K562 (cell line): Measurements from ENCODE around the gene KIAA2012. TPM values are rescaled to one million over a fixed set of nuclear protein-coding genes. Genes with fewer than 3 reads are reported as not detected.

Experiments
- ATAC-seq: fragments of 200-7000 bp; cut with Tn5 transposase; 3 replicates; pipeline ENCODE4 v1.9.1; 2020; ENCODE audit warnings: moderate library complexity
- BruUV-seq: library from RNA; stranded (reverse); fragments of 400-500 nt; replicated peaks from 2 replicates; lab custom pipeline; 2021; lab: Mats Ljungman, UMichigan
- CTCF ChIA-PET: fragments of 300-600 bp; formaldehyde crosslinking; extraction: SDS; loops from one replicate; lab custom pipeline; 2021; ENCODE audit warnings: low intra/inter-chr PET ratio; lab: Yijun Ruan, JAX
- POLR2A ChIA-PET: fragments of 300-600, 350-650 bp; sonication (Branson Sonifier 250); formaldehyde crosslinking; extraction: SDS; loops from one replicate; lab custom pipeline; 2021; ENCODE audit warnings: antibody characterized with exemption, inconsistent platforms; lab: Yijun Ruan, JAX
- DNase-seq, 4 experiments: peaks; one replicate each; pipeline versions ENCODE4 v3.0.0 to v3.0.0-alpha.2; 2011 to 2018; ENCODE audit warnings: low spot score in 3 of 4, mixed read lengths in 3 of 4; ENCODE audit errors: extremely low read depth in 1 of 4
- FAIRE-seq: peaks from 2 replicates; lab custom pipeline; 2011; peaks lifted over from hg19 to GRCh38; lab: Jason Lieb, UNC
- H2AFZ ChIP-seq: 2 replicates; pipeline ENCODE4 v1.6.0; 2011; ENCODE audit warnings: low read depth, low read length, control low read depth, inconsistent platforms
- H3K27ac ChIP-seq: fragments of 200-600 bp; 3 replicates; pipeline ENCODE4 v1.8.0; 2011; ENCODE audit warnings: low read depth, mild to moderate bottlenecking, control low read depth, inconsistent platforms, low read length, moderate library complexity, mixed read lengths; ENCODE audit errors: extremely low read depth
- H3K27me3 ChIP-seq, 2 experiments: fragments of 300-600 bp in 1 of 2; 2 replicates in 1 of 2; 3 replicates in 1 of 2; pipeline versions ENCODE4 v1.6.0 to v1.8.0; 2011; ENCODE audit warnings: inconsistent platforms in 2 of 2, low read length in 2 of 2, mild to moderate bottlenecking in 1 of 2, mixed read lengths in 1 of 2, moderate library complexity in 1 of 2; ENCODE audit not compliant: control insufficient read depth in 2 of 2, insufficient read depth in 2 of 2
- H3K36me3 ChIP-seq: fragments of 300-600 bp; 3 replicates; pipeline ENCODE4 v1.8.0; 2011; ENCODE audit warnings: mild to moderate bottlenecking, low read length, inconsistent platforms; ENCODE audit not compliant: control insufficient read depth, insufficient read depth
- H3K4me1 ChIP-seq, 2 experiments: fragments of 200-600 bp in 1 of 2; replicated peaks in 1 of 2; 2 replicates in 1 of 2; 3 replicates in 1 of 2; pipeline versions ENCODE4 v1.5.1 to v1.8.0; 2011; ENCODE audit warnings: inconsistent platforms in 2 of 2, low read length in 2 of 2, mild to moderate bottlenecking in 1 of 2, mixed read lengths in 1 of 2, moderate library complexity in 1 of 2; ENCODE audit not compliant: control insufficient read depth in 2 of 2, insufficient read depth in 2 of 2
- H3K4me2 ChIP-seq: 2 replicates; pipeline ENCODE4 v1.6.1; 2011; ENCODE audit warnings: low read length, control low read depth, inconsistent platforms, mixed read lengths; ENCODE audit not compliant: insufficient read depth
- H3K4me3 ChIP-seq: fragments of 200-600 bp; sonication (generic), shearing (Covaris generic); 2 replicates; pipeline ENCODE4 v1.5.1; 2016; ENCODE audit warnings: control low read depth, inconsistent platforms
- H3K79me2 ChIP-seq: fragments of 200-600 bp; 3 replicates; pipeline ENCODE4 v1.8.0; 2011; ENCODE audit warnings: low read length, inconsistent platforms; ENCODE audit not compliant: control insufficient read depth, insufficient read depth
- H3K9ac ChIP-seq, 2 experiments: 2 replicates each; pipeline versions ENCODE4 v1.6.0 to v1.6.1; 2011; ENCODE audit warnings: low read depth in 2 of 2, low read length in 2 of 2, control low read depth in 1 of 2, inconsistent platforms in 1 of 2, mild to moderate bottlenecking in 1 of 2, mixed read lengths in 1 of 2; ENCODE audit not compliant: insufficient read depth in 1 of 2
- H3K9me1 ChIP-seq: one replicate; pipeline ENCODE4 v1.6.0; 2011; ENCODE audit warnings: inconsistent platforms, mild to moderate bottlenecking, low read length, moderate library complexity; ENCODE audit not compliant: control insufficient read depth, insufficient read depth
- H3K9me3 ChIP-seq: replicated peaks from 2 replicates; pipeline ENCODE4 v1.5.1; 2011; ENCODE audit warnings: low read depth, low read length, inconsistent platforms; ENCODE audit not compliant: control insufficient read depth, insufficient read depth
- H4K20me1 ChIP-seq: replicated peaks from 2 replicates; pipeline ENCODE4 v1.6.1; 2011; ENCODE audit warnings: low read length, inconsistent platforms, mixed read lengths; ENCODE audit not compliant: control insufficient read depth, insufficient read depth
- HINFP ChIP-seq: fragments of 450-650 bp; conservative IDR thresholded peaks from 2 replicates; pipeline ENCODE4 v1.6.1; 2016; ENCODE audit warnings: missing genetic modification characterization, low read depth, mild to moderate bottlenecking, control low read depth, missing compliant biosample characterization
- RBFOX2 ChIP-seq: fragments of 200-400 bp; formaldehyde crosslinking; IDR thresholded peaks from 2 replicates; pipeline ENCODE4 v1.6.1; 2017; ENCODE audit warnings: low read depth, mild to moderate bottlenecking, low read length, moderate library complexity
- RBM25 ChIP-seq: fragments of 200-400 bp; formaldehyde crosslinking; IDR thresholded peaks from 2 replicates; pipeline ENCODE4 v1.6.1; 2018; ENCODE audit warnings: low read length, low read depth, moderate library complexity; ENCODE audit not compliant: severe bottlenecking
- RBM39 ChIP-seq: fragments of 200-400 bp; formaldehyde crosslinking; optimal IDR thresholded peaks from 2 replicates; pipeline ENCODE3; 2018; ENCODE audit warnings: low read depth, low read length
- ZBED1 ChIP-seq: IDR thresholded peaks from 2 replicates; pipeline ENCODE4 v1.6.1; 2014
- ZBTB12 ChIP-seq: fragments of 250-450 bp; sonication (Bioruptor Pico); IDR thresholded peaks from 2 replicates; pipeline ENCODE4 v1.4.0; 2020
- ZBTB2 ChIP-seq: fragments of 450-650 bp; IDR thresholded peaks from 2 replicates; pipeline ENCODE4 v1.6.1; 2016; ENCODE audit warnings: antibody characterized with exemption
- WGBS: fragments of 100-300 bp; shearing (Covaris generic); methylation state at CpG from one replicate; pipeline ENCODE4 v1.1.6; 2016; ENCODE audit warnings: low coverage, mixed read lengths; ENCODE audit not compliant: insufficient coverage; ENCODE audit errors: missing lambda C conversion rate; 5-methylcytosine and 5-hydroxymethylcytosine counted together
- in situ Hi-C: fragments of 300-500 bp; cut with MboI; formaldehyde crosslinking; loops from 4 replicates; pipeline ENCODE4 v1.15.0; 2018; ENCODE audit warnings: inconsistent platforms, mixed read lengths
- intact Hi-C: fragments of 100-400 bp; cut with micrococcal nuclease; formaldehyde crosslinking; loops from 2 replicates; pipeline ENCODE4 v1.14.2; 2022
- polyA plus RNA-seq, 8 experiments: library from polyadenylated mRNA; depleted of rRNA in 4 of 8; stranded (reverse) in 5 of 8; unstranded in 3 of 8; fragments of >200 nt; fragmentation: Nextera tagmentation in 2 of 8; fragmentation: Illumina TruSeq in 1 of 8; extraction: Ambion mirVana in 2 of 8; extraction: Trizol in 1 of 8; gene quantifications; 2 replicates each; pipeline versions ENCODE4 v1.2.1 to v1.2.3, GENCODE V29; 2011 to 2014; ENCODE audit warnings: inconsistent platforms in 1 of 8, missing spikeins in 1 of 8
- total RNA-seq, 7 experiments: library from RNA; depleted of rRNA in 6 of 7; stranded (reverse); fragments of >200 nt in 6 of 7; fragmentation: Illumina TruSeq in 2 of 7; extraction: Trizol in 2 of 7; gene quantifications; 2 replicates each; pipeline versions ENCODE4 v1.2.1 to v1.2.3, GENCODE V29; 2011 to 2021; ENCODE audit warnings: low replicate concordance in 1 of 7
- TF ChIP-seq, protein P1 (sequence below): fragments of 250-450 bp; sonication (Bioruptor Pico); IDR thresholded peaks from 2 replicates; pipeline ENCODE4 v1.4.0; 2020; ENCODE audit warnings: mild to moderate bottlenecking

KIAA2012 gene
- total and polyA plus RNA-seq, 9 of the 15 experiments (the other 6 are each of a cell fraction or from before 2014, with no cell fraction given) = not detected

- Histone ChIP-seq H3K79me2 (no peaks in the 10 kb centered on the region), H3K27ac (no peak overlapping the region), H3K36me3 (no peaks in the 10 kb centered on the region), H3K4me3 (no peak overlapping the region), H3K4me1 (peaks cover 6 to 8% of the 10 kb centered on the region in 2 experiments; a peak in 4 of 5 replicates), H4K20me1 (no peaks in the 10 kb centered on the region), H3K4me2 (no peak overlapping the region), H3K9me3 (no peaks in the 10 kb centered on the region), H3K27me3 (peaks cover 0 to 15% of the 10 kb centered on the region in 2 experiments; a peak in 2 of 5 replicates), H3K9ac (no peak overlapping the region), H3K9me1 (no peaks in the 10 kb centered on the region), H2AFZ (no peak overlapping the region)
- FAIRE-seq (no peak), DNase-seq (no peak), ATAC-seq (no peak)
- CTCF ChIA-PET = no interaction called here
- BruUV-seq = no TSS peak
- WGBS = 7% methylated on average over 6 of the region's 6 CpGs
- in situ Hi-C loops (no loop called here), intact Hi-C loops (no loop called here)
- POLR2A ChIA-PET = no interaction called here
- TF ChIP-seq, protein P1, sequence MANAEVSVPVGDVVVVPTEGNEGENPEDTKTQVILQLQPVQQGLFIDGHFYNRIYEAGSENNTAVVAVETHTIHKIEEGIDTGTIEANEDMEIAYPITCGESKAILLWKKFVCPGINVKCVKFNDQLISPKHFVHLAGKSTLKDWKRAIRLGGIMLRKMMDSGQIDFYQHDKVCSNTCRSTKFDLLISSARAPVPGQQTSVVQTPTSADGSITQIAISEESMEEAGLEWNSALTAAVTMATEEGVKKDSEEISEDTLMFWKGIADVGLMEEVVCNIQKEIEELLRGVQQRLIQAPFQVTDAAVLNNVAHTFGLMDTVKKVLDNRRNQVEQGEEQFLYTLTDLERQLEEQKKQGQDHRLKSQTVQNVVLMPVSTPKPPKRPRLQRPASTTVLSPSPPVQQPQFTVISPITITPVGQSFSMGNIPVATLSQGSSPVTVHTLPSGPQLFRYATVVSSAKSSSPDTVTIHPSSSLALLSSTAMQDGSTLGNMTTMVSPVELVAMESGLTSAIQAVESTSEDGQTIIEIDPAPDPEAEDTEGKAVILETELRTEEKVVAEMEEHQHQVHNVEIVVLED (CRISPR knock-in tag) = no peak
- no peak for TF ChIP-seq RBM39
- TF ChIP-seq HINFP (tag) = no peak
- no peak for TF ChIP-seq RBM25
- no peak for TF ChIP-seq ZBED1
- no peak for TF ChIP-seq ZBTB2
- TF ChIP-seq ZBTB12 = no peak
- no peak for TF ChIP-seq RBFOX2
Observed at GRCh38 chr2:202043475-202043874, 29.6 kb upstream of the KIAA2012 start.
